ENCODE measurements around the gene COL4A1.

Gene COL4A1

DNA sequence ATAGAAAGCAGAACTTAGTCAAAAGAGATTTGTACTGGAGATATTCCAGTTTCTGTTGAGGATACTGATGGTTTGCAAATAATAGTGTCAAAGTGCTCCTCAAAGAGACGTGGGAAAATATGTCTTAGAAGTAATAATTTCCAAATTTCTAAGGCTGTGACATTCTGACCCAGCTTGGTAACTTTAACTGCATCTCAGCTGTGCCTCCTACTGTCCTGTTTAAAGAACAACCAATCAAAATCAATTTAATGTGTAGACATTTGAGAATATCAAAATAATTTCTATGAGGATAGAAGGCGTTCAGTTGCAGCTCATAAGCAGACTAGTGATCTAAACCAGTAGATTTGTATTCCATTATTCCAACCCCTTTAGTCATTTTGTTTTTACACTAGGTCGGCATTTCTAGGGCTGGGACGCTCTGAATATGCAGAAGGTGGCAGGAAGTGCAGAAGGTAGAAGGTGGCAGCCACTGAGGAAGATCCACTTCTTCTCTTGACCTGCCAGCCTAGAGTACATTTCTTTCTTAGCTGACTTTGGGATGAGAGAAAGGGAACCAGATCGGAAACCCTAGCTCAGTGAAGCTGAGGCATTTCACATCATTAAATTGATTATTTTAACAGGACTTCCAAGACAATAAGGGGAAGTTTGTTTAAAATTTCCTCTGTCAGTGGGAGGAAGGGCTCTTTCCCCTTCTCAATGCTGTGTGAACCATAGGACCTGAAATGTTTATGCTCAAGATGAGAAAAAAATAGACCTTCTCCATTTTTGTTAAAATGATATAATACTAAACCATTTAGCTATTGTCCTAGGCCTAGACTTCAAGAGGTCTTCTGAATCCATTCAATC, 67.5 kb downstream of the COL4A1 start:
- CTCF ChIA-PET: interaction anchor here (0.8 to 1.5 kb wide), 3 partner anchors 8 to 18 kb away, joined by 3 to 6 read pairs (median 3); no protein-coding TSS in a partner anchor

DNA sequence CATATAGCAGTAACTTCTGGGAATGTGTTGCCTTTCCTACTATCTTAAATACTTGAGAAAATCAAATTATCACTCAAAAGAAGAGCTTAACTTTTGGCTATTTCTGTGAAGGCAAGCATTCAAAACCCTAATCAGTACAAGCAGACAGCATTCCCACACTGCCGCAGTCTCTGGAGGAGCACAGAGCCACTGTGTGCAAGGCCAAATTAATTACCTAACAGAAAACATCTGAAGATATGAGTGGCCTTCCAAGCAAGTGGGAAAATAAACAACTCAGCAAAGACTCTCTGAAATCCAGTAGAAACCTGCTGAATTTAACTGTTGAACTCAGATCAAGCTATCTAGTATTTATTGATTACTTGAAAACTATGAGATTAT, 68.2 kb downstream of the COL4A1 start:
- Histone ChIP-seq H3K36me3 (ENCODE audit: control insufficient read depth in 4 of 4, insufficient read depth in 4 of 4, low read length in 3 of 4) (no peaks in the 10 kb centered on the region), H3K27me3 (replicated peaks in 2 of 5; ENCODE audit: control insufficient read depth in 4 of 5, insufficient read depth in 5 of 5, low read length in 4 of 5) (peaks cover 6 to 69% (median 10%) of the 10 kb centered on the region in 5 experiments), H3K4me3 (ENCODE audit: control insufficient read depth in 1 of 7, extremely low read depth in 1 of 7, insufficient read depth in 4 of 7, low read depth in 2 of 7, low read length in 6 of 7) (no peak overlapping the region), H3K27ac (ENCODE audit: insufficient read depth in 1 of 2, low read depth in 1 of 2, low read length in 2 of 2, poor library complexity in 1 of 2, severe bottlenecking in 2 of 2) (no peak overlapping the region), H3K4me1 (ENCODE audit: control extremely low read depth in 1 of 4, control insufficient read depth in 4 of 4, insufficient read depth in 4 of 4, low read length in 3 of 4) (no peaks in the 10 kb centered on the region), H3K9me3 (ENCODE audit: control extremely low read depth in 1 of 5, control insufficient read depth in 4 of 5, insufficient read depth in 2 of 5, low read depth in 1 of 5, low read length in 4 of 5) (no peaks in the 10 kb centered on the region)
- CTCF ChIA-PET: interaction anchor here (0.8 to 1.5 kb wide), 4 partner anchors 9 to 17 kb away, joined by 3 to 6 read pairs (median 3); no protein-coding TSS in a partner anchor
- 40% methylated on average over 1 of the region's 1 CpG for WGBS (ENCODE audit: insufficient coverage)
- DNase-seq: no peak
- POLR2A ChIA-PET: no interaction called here

More for the DNA sequence above, 67.5 kb downstream of the COL4A1 start:
- H3K36me3 ChIP-seq (ENCODE audit: control insufficient read depth in 4 of 4, insufficient read depth in 4 of 4, low read length in 3 of 4): no peaks in the 10 kb centered on the region
- no peak for DNase-seq
- H3K4me3 ChIP-seq (ENCODE audit: control insufficient read depth in 1 of 7, extremely low read depth in 1 of 7, insufficient read depth in 4 of 7, low read depth in 2 of 7, low read length in 6 of 7): no peak overlapping the region
- H3K27me3 ChIP-seq (replicated peaks in 2 of 5; ENCODE audit: control insufficient read depth in 4 of 5, insufficient read depth in 5 of 5, low read length in 4 of 5): peaks cover 6 to 69% (median 10%) of the 10 kb centered on the region in 5 experiments
- POLR2A ChIA-PET: no interaction called here
- no peak overlapping the region for H3K27ac ChIP-seq (ENCODE audit: insufficient read depth in 1 of 2, low read depth in 1 of 2, low read length in 2 of 2, poor library complexity in 1 of 2, severe bottlenecking in 2 of 2)
- no peaks in the 10 kb centered on the region for H3K4me1 ChIP-seq (ENCODE audit: control extremely low read depth in 1 of 4, control insufficient read depth in 4 of 4, insufficient read depth in 4 of 4, low read length in 3 of 4)
- WGBS (ENCODE audit: insufficient coverage): no CpG with 5 or more reads among the region's 5 CpGs
- H3K9me3 ChIP-seq (ENCODE audit: control extremely low read depth in 1 of 5, control insufficient read depth in 4 of 5, insufficient read depth in 2 of 5, low read depth in 1 of 5, low read length in 4 of 5): no peaks in the 10 kb centered on the region

DNA sequence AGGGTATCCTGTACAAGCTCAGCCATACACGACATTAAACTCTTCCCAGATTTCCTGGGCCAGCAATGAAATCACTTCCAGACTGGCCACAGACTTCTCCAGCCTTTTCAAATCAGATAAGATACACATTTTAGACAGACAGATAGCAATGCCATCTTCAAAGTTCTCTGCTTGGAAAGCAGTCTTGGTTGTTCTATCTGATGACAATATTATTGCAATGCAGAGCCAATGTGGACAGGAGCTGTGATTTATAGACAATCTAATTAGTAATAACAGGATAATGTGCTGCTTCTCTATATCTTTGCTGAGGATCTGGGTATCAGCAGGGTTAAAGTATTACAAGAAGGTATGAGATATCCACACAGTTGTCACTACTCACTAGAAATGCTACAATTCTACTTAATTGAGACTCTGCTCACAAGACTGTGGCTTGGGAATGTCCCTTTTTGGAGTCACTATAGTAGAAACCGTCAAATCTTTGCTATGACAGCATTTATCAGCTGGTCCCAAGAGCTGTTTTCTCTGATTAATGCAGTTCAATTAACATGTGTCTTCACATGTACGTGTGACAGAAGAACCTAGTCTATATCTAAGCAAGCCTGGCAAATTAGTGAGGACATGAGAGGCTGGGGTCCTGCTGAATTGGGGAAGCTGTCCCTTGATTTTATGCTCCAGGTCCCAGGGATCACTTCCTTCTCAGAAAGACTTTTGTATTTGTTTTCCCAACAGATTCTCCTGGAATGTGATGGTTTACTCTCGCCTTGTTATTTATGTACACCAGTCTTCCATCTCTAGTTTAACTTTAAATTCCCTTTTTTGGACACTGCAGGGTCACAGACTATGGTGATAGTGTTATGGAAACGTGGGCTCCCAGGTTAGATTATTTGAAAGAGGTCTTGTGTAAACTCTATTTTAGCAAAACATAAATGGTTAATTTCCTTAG, 68.8 kb downstream of the COL4A1 start:
- no peaks in the 10 kb centered on the region for H3K4me1 ChIP-seq (ENCODE audit: control extremely low read depth in 1 of 4, control insufficient read depth in 4 of 4, insufficient read depth in 4 of 4, low read length in 3 of 4)
- peaks cover 6 to 75% (median 15%) of the 10 kb centered on the region in 5 experiments for H3K27me3 ChIP-seq (replicated peaks in 2 of 5; ENCODE audit: control insufficient read depth in 4 of 5, insufficient read depth in 5 of 5, low read length in 4 of 5)
- H3K36me3 ChIP-seq (ENCODE audit: control insufficient read depth in 4 of 4, insufficient read depth in 4 of 4, low read length in 3 of 4): no peaks in the 10 kb centered on the region
- H3K4me3 ChIP-seq (ENCODE audit: control insufficient read depth in 1 of 7, extremely low read depth in 1 of 7, insufficient read depth in 4 of 7, low read depth in 2 of 7, low read length in 6 of 7): no peak overlapping the region
- no peak for DNase-seq
- 56% methylated on average over 3 of the region's 5 CpGs for WGBS (ENCODE audit: insufficient coverage)
- POLR2A ChIA-PET: no interaction called here
- CTCF ChIA-PET: interaction anchor here (0.8 to 1.5 kb wide), 5 partner anchors 9 to 16 kb away, joined by 3 to 6 read pairs (median 3); no protein-coding TSS in a partner anchor
- H3K27ac ChIP-seq (ENCODE audit: insufficient read depth in 1 of 2, low read depth in 1 of 2, low read length in 2 of 2, poor library complexity in 1 of 2, severe bottlenecking in 2 of 2): no peak overlapping the region
- H3K9me3 ChIP-seq (ENCODE audit: control extremely low read depth in 1 of 5, control insufficient read depth in 4 of 5, insufficient read depth in 2 of 5, low read depth in 1 of 5, low read length in 4 of 5): no peaks in the 10 kb centered on the region

DNA sequence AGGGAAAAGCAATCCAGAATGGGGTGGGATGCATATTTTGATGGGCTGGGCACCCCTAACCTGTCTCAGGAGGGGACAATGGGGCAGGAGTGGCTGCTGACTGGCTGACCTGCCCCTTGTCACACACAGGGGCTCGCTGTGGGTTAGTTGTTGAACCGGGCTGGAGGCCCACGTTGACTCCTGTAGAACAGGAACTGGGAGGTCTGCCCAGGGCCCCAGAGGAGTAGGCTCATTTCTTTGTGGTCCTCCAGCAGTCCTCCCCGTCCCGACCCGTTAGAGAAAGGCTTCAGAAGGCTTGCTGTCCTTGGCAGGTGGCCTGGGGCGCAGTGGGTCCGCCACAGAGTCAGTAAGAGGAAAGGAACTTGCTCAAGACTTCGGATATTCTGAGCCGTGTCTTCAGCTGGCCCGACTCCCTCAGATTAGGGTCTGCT, 70.1 kb downstream of the COL4A1 start:
- no peaks in the 10 kb centered on the region for H3K36me3 ChIP-seq (ENCODE audit: control insufficient read depth in 4 of 4, insufficient read depth in 4 of 4, low read length in 3 of 4)
- no peak for DNase-seq
- no peak overlapping the region for H3K27ac ChIP-seq (ENCODE audit: insufficient read depth in 1 of 2, low read depth in 1 of 2, low read length in 2 of 2, poor library complexity in 1 of 2, severe bottlenecking in 2 of 2)
- no peak overlapping the region for H3K4me3 ChIP-seq (ENCODE audit: control insufficient read depth in 1 of 7, extremely low read depth in 1 of 7, insufficient read depth in 4 of 7, low read depth in 2 of 7, low read length in 6 of 7)
- H3K9me3 ChIP-seq (ENCODE audit: control extremely low read depth in 1 of 5, control insufficient read depth in 4 of 5, insufficient read depth in 2 of 5, low read depth in 1 of 5, low read length in 4 of 5): no peaks in the 10 kb centered on the region
- no peaks in the 10 kb centered on the region for H3K4me1 ChIP-seq (ENCODE audit: control extremely low read depth in 1 of 4, control insufficient read depth in 4 of 4, insufficient read depth in 4 of 4, low read length in 3 of 4)
- POLR2A ChIA-PET: no interaction called here
- CTCF ChIA-PET: interaction anchor here (1.0 kb wide), 1 partner anchor 20 kb away, joined by 3 read pairs; no protein-coding TSS in a partner anchor
- 64% methylated on average over 11 of the region's 11 CpGs for WGBS (ENCODE audit: insufficient coverage)
- H3K27me3 ChIP-seq (replicated peaks in 2 of 5; ENCODE audit: control insufficient read depth in 4 of 5, insufficient read depth in 5 of 5, low read length in 4 of 5): peaks cover 8 to 77% (median 20%) of the 10 kb centered on the region in 5 experiments

DNA sequence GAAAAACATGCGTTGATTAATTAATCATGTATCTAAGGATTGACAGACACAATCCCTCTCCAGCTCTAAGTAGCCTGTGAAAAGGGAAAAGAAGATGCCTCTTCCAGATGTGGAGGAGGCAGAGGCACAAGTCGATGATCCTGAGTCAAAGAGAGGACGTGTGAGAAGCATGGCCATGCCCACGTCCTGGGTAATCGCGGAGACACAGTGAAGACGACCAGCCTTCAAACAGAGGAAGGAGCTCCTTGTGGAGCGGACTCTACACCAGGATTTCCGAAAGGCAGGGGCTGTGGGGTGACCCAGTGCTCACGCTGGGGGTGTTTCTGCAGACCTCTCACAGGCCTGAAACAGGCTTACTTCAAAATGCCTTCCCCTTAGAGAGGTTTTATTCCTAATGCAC, 70.5 kb downstream of the COL4A1 start:
- Histone ChIP-seq H3K9me3 (ENCODE audit: control extremely low read depth in 1 of 5, control insufficient read depth in 4 of 5, insufficient read depth in 2 of 5, low read depth in 1 of 5, low read length in 4 of 5) (no peaks in the 10 kb centered on the region), H3K27ac (ENCODE audit: insufficient read depth in 1 of 2, low read depth in 1 of 2, low read length in 2 of 2, poor library complexity in 1 of 2, severe bottlenecking in 2 of 2) (no peak overlapping the region), H3K4me3 (ENCODE audit: control insufficient read depth in 1 of 7, extremely low read depth in 1 of 7, insufficient read depth in 4 of 7, low read depth in 2 of 7, low read length in 6 of 7) (no peak overlapping the region), H3K36me3 (ENCODE audit: control insufficient read depth in 4 of 4, insufficient read depth in 4 of 4, low read length in 3 of 4) (no peaks in the 10 kb centered on the region), H3K27me3 (replicated peaks in 2 of 5; ENCODE audit: control insufficient read depth in 4 of 5, insufficient read depth in 5 of 5, low read length in 4 of 5) (peaks cover 8 to 77% (median 20%) of the 10 kb centered on the region in 5 experiments), H3K4me1 (ENCODE audit: control extremely low read depth in 1 of 4, control insufficient read depth in 4 of 4, insufficient read depth in 4 of 4, low read length in 3 of 4) (no peaks in the 10 kb centered on the region)
- 90% methylated on average over 8 of the region's 10 CpGs for WGBS (ENCODE audit: insufficient coverage)
- ChIA-PET POLR2A (no interaction called here), CTCF (interaction anchor here (0.6 kb wide), 1 partner anchor 170 kb away, joined by 5 read pairs; no protein-coding TSS in a partner anchor)
- no peak for DNase-seq

DNA sequence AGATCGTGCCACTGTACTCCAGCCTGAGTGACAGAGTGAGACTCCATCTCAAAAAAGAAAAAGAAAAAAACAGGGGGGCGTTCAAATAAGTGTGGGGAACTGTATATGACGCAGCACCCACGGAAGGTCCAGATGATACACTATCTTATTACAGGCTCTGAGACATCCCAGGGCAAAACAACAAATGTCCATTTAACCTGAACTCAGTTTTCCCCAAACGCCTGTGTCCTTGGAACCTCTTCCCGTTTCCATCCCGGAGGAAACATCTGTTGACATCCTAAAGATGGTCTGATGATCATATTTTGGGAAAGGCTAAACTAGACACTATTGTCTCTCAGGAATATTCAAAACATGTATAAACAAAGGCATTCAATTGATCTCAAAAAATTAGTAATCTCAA, 72.4 kb downstream of the COL4A1 start:
- Histone ChIP-seq H3K9me3 (ENCODE audit: control extremely low read depth in 1 of 5, control insufficient read depth in 4 of 5, insufficient read depth in 2 of 5, low read depth in 1 of 5, low read length in 4 of 5) (no peaks in the 10 kb centered on the region), H3K4me1 (ENCODE audit: control extremely low read depth in 1 of 4, control insufficient read depth in 4 of 4, insufficient read depth in 4 of 4, low read length in 3 of 4) (no peaks in the 10 kb centered on the region), H3K4me3 (ENCODE audit: control insufficient read depth in 1 of 7, extremely low read depth in 1 of 7, insufficient read depth in 4 of 7, low read depth in 2 of 7, low read length in 6 of 7) (no peak overlapping the region), H3K27ac (ENCODE audit: insufficient read depth in 1 of 2, low read depth in 1 of 2, low read length in 2 of 2, poor library complexity in 1 of 2, severe bottlenecking in 2 of 2) (no peak overlapping the region), H3K36me3 (ENCODE audit: control insufficient read depth in 4 of 4, insufficient read depth in 4 of 4, low read length in 3 of 4) (no peaks in the 10 kb centered on the region), H3K27me3 (replicated peaks in 2 of 5; ENCODE audit: control insufficient read depth in 4 of 5, insufficient read depth in 5 of 5, low read length in 4 of 5) (peaks cover 8 to 80% (median 26%) of the 10 kb centered on the region in 5 experiments)
- CTCF ChIA-PET: interaction anchor here (1.2 kb wide), 1 partner anchor 12 kb away, joined by 3 read pairs; no protein-coding TSS in a partner anchor
- POLR2A ChIA-PET: interaction anchor here (0.6 kb wide), 1 partner anchor 260 kb away, joined by 6 read pairs; no protein-coding TSS in a partner anchor
- WGBS (ENCODE audit: insufficient coverage): 94% methylated on average over 6 of the region's 7 CpGs
- DNase-seq: no peak
